GM12873 (cell line): ENCODE data around the gene CHRD.

Source experiments
- TF ChIP-seq, protein P1 (sequence below): IDR thresholded peaks from 2 replicates; pipeline ENCODE4 v1.5.1; 2012; ENCODE audit warnings: low read depth, mild to moderate bottlenecking, moderate library complexity, low read length, control low read depth; ENCODE audit not compliant: insufficient read depth; ENCODE audit errors: missing control alignments

CHRD gene

GRCh38 chr3:184428561-184429175 lies 48.8 kb downstream of the CHRD start:
- TF ChIP-seq, protein P1, sequence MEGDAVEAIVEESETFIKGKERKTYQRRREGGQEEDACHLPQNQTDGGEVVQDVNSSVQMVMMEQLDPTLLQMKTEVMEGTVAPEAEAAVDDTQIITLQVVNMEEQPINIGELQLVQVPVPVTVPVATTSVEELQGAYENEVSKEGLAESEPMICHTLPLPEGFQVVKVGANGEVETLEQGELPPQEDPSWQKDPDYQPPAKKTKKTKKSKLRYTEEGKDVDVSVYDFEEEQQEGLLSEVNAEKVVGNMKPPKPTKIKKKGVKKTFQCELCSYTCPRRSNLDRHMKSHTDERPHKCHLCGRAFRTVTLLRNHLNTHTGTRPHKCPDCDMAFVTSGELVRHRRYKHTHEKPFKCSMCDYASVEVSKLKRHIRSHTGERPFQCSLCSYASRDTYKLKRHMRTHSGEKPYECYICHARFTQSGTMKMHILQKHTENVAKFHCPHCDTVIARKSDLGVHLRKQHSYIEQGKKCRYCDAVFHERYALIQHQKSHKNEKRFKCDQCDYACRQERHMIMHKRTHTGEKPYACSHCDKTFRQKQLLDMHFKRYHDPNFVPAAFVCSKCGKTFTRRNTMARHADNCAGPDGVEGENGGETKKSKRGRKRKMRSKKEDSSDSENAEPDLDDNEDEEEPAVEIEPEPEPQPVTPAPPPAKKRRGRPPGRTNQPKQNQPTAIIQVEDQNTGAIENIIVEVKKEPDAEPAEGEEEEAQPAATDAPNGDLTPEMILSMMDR, result no peak

DNA sequence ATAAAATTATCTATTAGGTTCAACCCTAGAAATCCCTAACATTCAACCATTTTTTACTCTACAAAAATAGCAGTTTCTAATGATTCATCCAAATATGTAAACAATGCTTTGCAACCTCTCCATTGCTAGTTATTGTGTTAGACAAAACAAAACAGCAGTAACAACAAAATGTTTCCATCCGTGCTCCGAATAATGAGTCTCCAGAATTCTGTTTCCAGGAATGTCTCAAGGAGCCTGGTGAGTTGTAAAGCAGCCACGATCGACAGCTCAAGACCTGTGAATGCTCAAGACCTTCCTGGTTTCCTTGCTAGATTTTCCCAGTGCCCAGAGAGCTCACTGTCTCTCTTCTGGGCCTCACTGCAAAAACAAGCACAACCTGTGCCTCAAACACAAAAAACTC lies 49.9 kb downstream of the CHRD start:
- TF ChIP-seq, protein P1, result no peak

DNA sequence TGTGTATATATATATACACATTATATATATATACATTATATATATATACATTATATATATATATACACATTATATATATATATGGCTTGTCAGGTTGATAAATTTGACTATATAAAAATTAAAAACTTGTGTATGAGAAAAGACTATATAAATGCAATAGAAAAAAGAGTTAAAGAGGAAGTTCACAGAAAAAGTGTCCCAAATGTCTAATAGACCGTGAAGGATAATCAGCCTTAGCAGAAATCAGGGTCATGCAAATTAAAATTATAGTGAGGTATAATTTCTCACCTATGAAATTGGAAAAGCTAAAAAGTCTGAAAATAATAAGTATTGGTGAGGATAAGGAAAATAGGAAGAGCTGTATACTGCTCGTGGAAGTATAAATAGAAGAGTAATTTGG lies 51.1 kb downstream of the CHRD start:
- TF ChIP-seq, protein P1, result no peak

DNA sequence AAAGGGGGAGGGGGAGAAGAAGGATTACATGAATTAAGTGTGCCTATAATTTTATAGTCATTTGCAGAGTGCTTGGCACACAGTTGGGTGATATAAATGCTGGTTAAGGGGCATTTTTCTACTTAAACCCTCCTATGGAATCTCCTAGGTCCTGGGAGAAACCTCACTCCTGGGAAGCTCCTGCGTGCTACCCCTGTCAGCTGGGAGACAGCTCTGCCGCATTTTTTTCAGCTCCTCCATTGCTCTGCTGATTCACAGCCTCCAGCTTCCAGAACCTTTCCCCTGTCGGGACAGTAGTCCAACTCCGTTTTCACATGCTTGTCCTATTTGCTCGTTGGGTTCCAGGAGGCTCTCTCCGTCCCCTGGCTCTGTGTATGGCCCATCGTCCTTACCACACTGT lies 59.2 kb downstream of the CHRD start:
- TF ChIP-seq, protein P1, result no peak
